Ectodermal cell (in vitro differentiated cells): ENCODE results near the gene PPP1R27.

Experiments used
- H3K27ac ChIP-seq: 2 replicates; pipeline ENCODE4 v1.7.0; 2013; ENCODE audit warnings: mild to moderate bottlenecking, low read depth, low read length; ENCODE audit not compliant: insufficient read depth, poor library complexity, severe bottlenecking
- H3K27me3 ChIP-seq: 2 replicates; pipeline ENCODE4 v1.7.0; 2013; ENCODE audit warnings: mild to moderate bottlenecking, low read length; ENCODE audit not compliant: insufficient read depth, control insufficient read depth, poor library complexity, severe bottlenecking
- H3K36me3 ChIP-seq: one replicate; pipeline ENCODE4 v1.7.0; 2013; ENCODE audit warnings: low read length; ENCODE audit not compliant: control insufficient read depth, insufficient read depth
- H3K4me1 ChIP-seq: one replicate; pipeline ENCODE4 v1.7.0; 2013; ENCODE audit warnings: low read length; ENCODE audit not compliant: control insufficient read depth, insufficient read depth
- H3K4me3 ChIP-seq: 2 replicates; pipeline ENCODE4 v1.7.0; 2013; ENCODE audit warnings: low read depth, low read length, control low read depth; ENCODE audit not compliant: insufficient read depth
- H3K9me3 ChIP-seq: 2 replicates; pipeline ENCODE4 v1.7.0; 2013; ENCODE audit warnings: mild to moderate bottlenecking, low read length, moderate library complexity; ENCODE audit not compliant: control insufficient read depth
- WGBS, 2 experiments: methylation state at CpG; one replicate each; pipeline ENCODE4 v1.1.7; 2013; ENCODE audit warnings: missing lambda C conversion rate in 2 of 2; 5-methylcytosine and 5-hydroxymethylcytosine counted together

The PPP1R27 gene

DNA sequence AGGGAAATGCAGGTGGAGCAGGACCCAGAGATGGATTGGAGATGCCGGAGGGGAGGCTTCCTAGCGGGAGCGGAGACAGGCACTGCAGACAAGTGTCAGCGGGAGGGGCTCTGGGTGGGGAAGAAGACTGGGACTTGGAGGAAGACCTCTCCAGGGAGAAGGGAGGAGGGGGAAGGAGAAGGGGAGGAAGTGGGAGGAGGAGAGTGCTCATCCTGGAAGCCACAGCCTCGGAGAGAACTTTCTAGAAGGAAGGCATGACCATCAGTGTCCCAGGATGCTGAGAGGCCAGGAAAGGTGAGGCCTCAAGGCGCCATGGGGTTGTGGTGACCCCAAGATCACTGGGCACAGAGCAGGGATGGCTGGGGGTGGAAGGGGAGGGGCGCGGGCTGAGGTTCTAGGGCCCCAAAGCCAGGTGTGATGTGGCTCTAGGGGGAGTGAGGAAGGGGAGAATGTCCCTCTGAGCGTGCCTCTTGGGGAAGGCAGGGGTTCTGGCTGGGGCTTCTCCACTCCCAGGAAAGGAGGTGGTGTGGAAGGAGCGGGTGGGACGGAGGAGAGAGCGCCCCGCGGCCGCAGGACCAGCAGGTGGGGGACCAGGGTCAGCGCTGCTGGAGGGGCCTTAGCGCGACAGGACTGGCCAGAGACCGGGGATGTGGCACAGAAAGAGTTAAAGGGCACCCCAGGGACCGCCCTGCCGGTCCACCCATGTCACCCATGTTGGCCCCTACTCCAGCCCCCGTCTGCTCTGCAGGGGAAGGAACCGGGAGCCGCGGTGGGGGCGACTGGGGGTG lies 31.8 kb downstream of the PPP1R27 start:
- H3K36me3 ChIP-seq = no peaks in the 10 kb centered on the region
- 34 to 37% methylated on average over 26 of the region's 26 CpGs for WGBS, 2 experiments
- H3K27ac ChIP-seq = no peak overlapping the region
- H3K9me3 ChIP-seq = no peaks in the 10 kb centered on the region
- peaks cover 86% of the 10 kb centered on the region for H3K27me3 ChIP-seq
- H3K4me1 ChIP-seq = no peaks in the 10 kb centered on the region
- H3K4me3 ChIP-seq = no peak overlapping the region

DNA sequence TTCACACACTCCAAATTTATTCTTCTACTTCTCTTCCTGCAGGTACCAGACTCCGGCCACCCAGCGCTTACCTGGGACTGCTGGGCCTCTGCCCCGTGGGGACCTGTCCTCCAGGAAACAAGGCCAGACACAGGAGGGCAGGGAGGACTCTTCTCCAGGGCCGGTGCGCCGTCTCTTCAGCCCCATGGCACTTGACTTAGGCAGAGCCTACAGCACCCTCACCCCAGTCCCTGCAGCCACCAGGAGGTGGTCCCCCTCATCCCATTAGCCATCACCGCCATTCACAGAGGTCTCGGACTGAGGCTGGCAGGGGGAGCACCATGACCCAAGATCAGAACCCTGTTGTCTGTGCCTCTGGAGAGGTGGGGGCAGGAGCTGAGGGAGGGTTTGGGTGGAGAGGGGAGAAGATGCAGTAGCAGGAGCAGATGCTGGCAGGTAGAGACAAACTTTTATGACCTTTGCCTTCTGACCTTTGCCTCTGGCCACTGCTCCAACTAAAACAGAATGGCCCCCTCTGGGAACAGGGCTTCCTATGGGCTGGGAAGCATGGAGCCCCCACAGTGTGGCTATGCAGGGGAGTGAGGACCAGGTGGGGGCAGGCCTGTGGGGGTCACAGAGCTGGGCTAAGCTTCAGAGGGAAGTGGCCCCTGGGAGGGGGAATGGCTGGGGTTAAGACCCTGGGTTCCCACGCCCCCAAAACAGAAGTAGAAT lies 32.6 kb downstream of the PPP1R27 start:
- Histone ChIP-seq H3K9me3 (no peaks in the 10 kb centered on the region), H3K27ac (no peak overlapping the region), H3K4me1 (no peaks in the 10 kb centered on the region), H3K27me3 (peaks cover 77% of the 10 kb centered on the region), H3K36me3 (no peaks in the 10 kb centered on the region), H3K4me3 (no peak overlapping the region)
- WGBS, 2 experiments = 89% methylated on average over 9 of the region's 9 CpGs

DNA sequence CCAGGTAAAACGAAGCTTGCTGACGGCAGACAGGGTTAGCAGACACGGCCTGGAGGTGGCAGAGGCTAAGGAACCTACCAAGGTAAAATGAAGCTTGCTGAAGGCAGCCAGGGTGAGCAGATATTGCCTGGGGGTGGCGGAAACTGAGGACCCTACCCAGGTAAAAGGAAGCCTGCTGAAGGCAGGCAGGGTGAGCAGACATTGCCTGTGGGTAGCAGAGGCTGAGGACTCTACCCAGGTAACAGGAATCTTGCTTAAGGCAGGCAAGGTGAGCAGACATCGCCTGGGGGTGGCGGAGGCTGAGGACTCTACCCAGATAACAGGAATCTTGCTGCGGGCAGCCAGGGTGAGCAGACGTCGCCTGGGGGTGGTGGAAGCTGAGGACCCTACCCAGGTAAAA lies 33.5 kb downstream of the PPP1R27 start:
- Histone ChIP-seq H3K27ac (no peak overlapping the region), H3K4me1 (no peaks in the 10 kb centered on the region), H3K9me3 (no peaks in the 10 kb centered on the region), H3K4me3 (no peak overlapping the region), H3K36me3 (no peaks in the 10 kb centered on the region), H3K27me3 (peaks cover 69% of the 10 kb centered on the region)
- 86 to 92% methylated on average over 9 of the region's 9 CpGs for WGBS, 2 experiments

DNA sequence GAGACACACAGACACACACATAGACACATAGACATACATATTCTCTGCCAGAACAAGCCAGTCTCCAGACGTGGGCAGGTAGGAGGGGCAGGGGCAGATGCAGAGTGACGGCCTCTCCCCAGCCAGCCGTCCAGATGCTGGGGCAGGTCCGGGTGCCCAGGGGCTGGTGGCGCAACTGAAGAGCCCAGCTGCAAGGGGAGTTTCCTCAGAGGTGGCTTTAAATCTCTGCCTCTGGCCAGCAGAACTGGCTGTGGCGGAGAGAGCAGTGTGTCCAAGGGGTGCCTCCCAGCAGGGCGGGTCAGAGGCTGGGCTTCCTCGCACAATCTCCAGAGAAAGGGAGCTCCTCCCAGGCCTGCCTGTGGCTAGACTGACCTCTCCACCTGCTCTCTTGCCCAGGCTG lies 40.3 kb downstream of the PPP1R27 start:
- H3K36me3 ChIP-seq = no peaks in the 10 kb centered on the region
- 38 to 40% methylated on average over 8 of the region's 8 CpGs for WGBS, 2 experiments
- no peaks in the 10 kb centered on the region for H3K9me3 ChIP-seq

DNA sequence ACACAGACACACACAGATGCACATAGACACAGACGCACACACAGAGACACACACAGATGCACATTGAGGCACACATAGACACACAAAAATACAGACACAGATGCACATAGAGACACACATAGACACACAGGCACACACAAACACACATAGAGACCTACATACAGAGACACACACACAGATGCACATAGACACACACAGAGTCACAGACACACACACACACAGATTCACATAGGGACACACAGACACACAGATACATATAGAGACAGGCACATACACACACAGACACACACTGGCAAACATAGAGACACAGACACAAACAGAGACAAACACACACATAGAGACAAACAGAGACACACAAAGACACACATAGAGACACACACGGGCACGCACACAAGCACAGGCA lies 40.8 kb downstream of the PPP1R27 start:
- Histone ChIP-seq H3K4me1 (no peaks in the 10 kb centered on the region), H3K9me3 (no peaks in the 10 kb centered on the region)
- 88 to 92% methylated on average over 3 of the region's 3 CpGs for WGBS, 2 experiments

More for the DNA sequence above, 40.3 kb downstream of the PPP1R27 start:
- Histone ChIP-seq H3K27me3 (peaks cover 1% of the 10 kb centered on the region), H3K4me3 (no peak overlapping the region), H3K27ac (no peak overlapping the region), H3K4me1 (no peaks in the 10 kb centered on the region)

DNA sequence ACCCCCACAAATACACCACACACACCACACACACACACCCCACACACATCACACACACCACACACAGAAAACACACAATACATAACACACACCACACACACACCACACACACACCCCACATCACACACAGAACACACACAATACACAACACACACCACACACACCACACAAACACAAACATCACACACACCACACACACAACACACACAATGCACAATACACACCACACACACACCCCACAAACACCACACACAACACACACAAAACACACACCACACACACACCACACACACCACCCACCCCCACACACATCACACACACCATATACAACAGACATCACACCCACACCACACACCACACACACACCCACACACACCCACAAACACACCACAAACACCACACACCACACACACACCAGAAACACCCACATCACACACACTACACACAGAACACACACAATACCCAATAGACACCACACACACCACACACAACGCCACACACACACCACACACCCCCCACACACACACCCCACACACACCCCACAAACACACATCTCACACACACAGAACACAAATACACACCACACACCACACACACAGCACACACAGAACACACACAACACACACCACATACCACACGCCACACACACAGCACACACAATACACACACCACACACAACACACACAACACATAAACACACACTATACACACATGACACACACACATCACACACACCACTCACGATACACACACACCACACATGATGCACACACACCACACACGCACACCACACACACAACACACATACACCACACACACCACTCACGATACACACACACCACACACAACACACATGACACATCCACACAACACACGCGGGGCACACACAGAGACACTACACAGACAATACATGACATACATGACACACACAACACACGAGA lies 41.9 kb downstream of the PPP1R27 start:
- H3K4me1 ChIP-seq = no peaks in the 10 kb centered on the region
- no peaks in the 10 kb centered on the region for H3K9me3 ChIP-seq
- no peak overlapping the region for H3K4me3 ChIP-seq
- H3K27ac ChIP-seq = no peak overlapping the region
- H3K36me3 ChIP-seq = no peaks in the 10 kb centered on the region
- no peaks in the 10 kb centered on the region for H3K27me3 ChIP-seq
- WGBS, 2 experiments = 85 to 95% methylated on average over 7 to 8 of the region's 8 CpGs

More for the DNA sequence above, 40.8 kb downstream of the PPP1R27 start:
- H3K36me3 ChIP-seq = no peaks in the 10 kb centered on the region
- H3K27me3 ChIP-seq = no peaks in the 10 kb centered on the region
- H3K27ac ChIP-seq = no peak overlapping the region
- no peak overlapping the region for H3K4me3 ChIP-seq
